ENCODE measurements around the gene TMEM63A. TPM values are rescaled to one million over a fixed set of nuclear protein-coding genes. Genes with fewer than 3 reads are reported as not detected.
"Not testable (repeated sequence)": the region's sequence is repeated elsewhere in the genome, so short reads cannot be mapped to it uniquely, and the experiment has no call there.

The TMEM63A gene
- polyA plus RNA-seq, 1 experiment: 41.8 TPM

- Histone ChIP-seq H3K4me3 (ENCODE audit: low read depth, low read length) (no peak overlapping the region), H3K27me3 (ENCODE audit: control insufficient read depth, insufficient read depth, low read length) (no peaks in the 10 kb centered on the region), H3K36me3 (ENCODE audit: control insufficient read depth, insufficient read depth, low read length) (0 out of 2 replicates have a peak, but pooled peaks cover 2% of the 10 kb centered on the region)
- CTCF ChIA-PET: interaction anchor here (1.0 to 1.3 kb wide), 2 partner anchors 16 to 343 kb away, joined by 3 to 5 read pairs; no protein-coding TSS in a partner anchor
- no peak for DNase-seq (ENCODE audit: low read depth)
- POLR2A ChIA-PET: no interaction called here
- no peak for TF ChIP-seq CTCF (IDR thresholded peaks at IDR 0.05; ENCODE audit: insufficient read depth, low read depth, low read length)
Observed at GRCh38 chr1:225818229-225818628, 64.0 kb downstream of the TMEM63A start.

- no peaks in the 10 kb centered on the region for H3K27me3 ChIP-seq (ENCODE audit: control insufficient read depth, insufficient read depth, low read length)
- POLR2A ChIA-PET: no interaction called here
- no peak for TF ChIP-seq CTCF (IDR thresholded peaks at IDR 0.05; ENCODE audit: insufficient read depth, low read depth, low read length)
- peak; percentile 56 for DNase-seq (ENCODE audit: low read depth)
- CTCF ChIA-PET: interaction anchor here (0.7 to 1.3 kb wide), 3 partner anchors 17 to 343 kb away, joined by 3 to 5 read pairs (median 3); no protein-coding TSS in a partner anchor
- 0 out of 2 replicates have a peak, but pooled peaks cover under 1% of the 10 kb centered on the region for H3K36me3 ChIP-seq (ENCODE audit: control insufficient read depth, insufficient read depth, low read length)
- H3K4me3 ChIP-seq (ENCODE audit: low read depth, low read length): no peak overlapping the region
Observed at GRCh38 chr1:225817611-225818061, 64.5 kb downstream of the TMEM63A start.

- Histone ChIP-seq H3K4me3 (ENCODE audit: low read depth, low read length) (no peak overlapping the region), H3K36me3 (ENCODE audit: control insufficient read depth, insufficient read depth, low read length) (no peaks in the 10 kb centered on the region), H3K27me3 (ENCODE audit: control insufficient read depth, insufficient read depth, low read length) (no peaks in the 10 kb centered on the region)
- ChIA-PET POLR2A (interaction anchor here (0.7 kb wide), 1 partner anchor 9 kb away, joined by 3 read pairs; no protein-coding TSS in a partner anchor), CTCF (interaction anchor here (0.7 kb wide), 1 partner anchor 30 kb away, joined by 3 read pairs; no protein-coding TSS in a partner anchor)
- DNase-seq (ENCODE audit: low read depth): no peak
- no peak for TF ChIP-seq CTCF (IDR thresholded peaks at IDR 0.05; ENCODE audit: insufficient read depth, low read depth, low read length)
Observed at GRCh38 chr1:225816643-225817538, 65.3 kb downstream of the TMEM63A start.

- TF ChIP-seq CTCF (IDR thresholded peaks at IDR 0.05; ENCODE audit: insufficient read depth, low read depth, low read length): no peak
- Histone ChIP-seq H3K27me3 (ENCODE audit: control insufficient read depth, insufficient read depth, low read length) (no peaks in the 10 kb centered on the region), H3K36me3 (ENCODE audit: control insufficient read depth, insufficient read depth, low read length) (no peaks in the 10 kb centered on the region), H3K4me3 (ENCODE audit: low read depth, low read length) (no peak overlapping the region)
- no peak for DNase-seq (ENCODE audit: low read depth)
- ChIA-PET CTCF (no interaction called here), POLR2A (no interaction called here)
Observed at GRCh38 chr1:225815526-225816178, 66.5 kb downstream of the TMEM63A start.

GRCh38 chr1:225815090-225815489, 67.1 kb downstream of the TMEM63A start:
- DNase-seq (ENCODE audit: low read depth); H3K36me3 ChIP-seq (ENCODE audit: control insufficient read depth, insufficient read depth, low read length); H3K4me3 ChIP-seq (ENCODE audit: low read depth, low read length); POLR2A ChIA-PET; H3K27me3 ChIP-seq (ENCODE audit: control insufficient read depth, insufficient read depth, low read length): not testable (repeated sequence)
- CTCF ChIA-PET: interaction anchor here (3.2 kb wide), 1 partner anchor 340 kb away, joined by 11 read pairs; no protein-coding TSS in a partner anchor
